ENCODE results near the gene KMT2D.
A peak's percentile ranks its signal among the peaks of the same experiment; 100 is the strongest.

Gene KMT2D, protein sequence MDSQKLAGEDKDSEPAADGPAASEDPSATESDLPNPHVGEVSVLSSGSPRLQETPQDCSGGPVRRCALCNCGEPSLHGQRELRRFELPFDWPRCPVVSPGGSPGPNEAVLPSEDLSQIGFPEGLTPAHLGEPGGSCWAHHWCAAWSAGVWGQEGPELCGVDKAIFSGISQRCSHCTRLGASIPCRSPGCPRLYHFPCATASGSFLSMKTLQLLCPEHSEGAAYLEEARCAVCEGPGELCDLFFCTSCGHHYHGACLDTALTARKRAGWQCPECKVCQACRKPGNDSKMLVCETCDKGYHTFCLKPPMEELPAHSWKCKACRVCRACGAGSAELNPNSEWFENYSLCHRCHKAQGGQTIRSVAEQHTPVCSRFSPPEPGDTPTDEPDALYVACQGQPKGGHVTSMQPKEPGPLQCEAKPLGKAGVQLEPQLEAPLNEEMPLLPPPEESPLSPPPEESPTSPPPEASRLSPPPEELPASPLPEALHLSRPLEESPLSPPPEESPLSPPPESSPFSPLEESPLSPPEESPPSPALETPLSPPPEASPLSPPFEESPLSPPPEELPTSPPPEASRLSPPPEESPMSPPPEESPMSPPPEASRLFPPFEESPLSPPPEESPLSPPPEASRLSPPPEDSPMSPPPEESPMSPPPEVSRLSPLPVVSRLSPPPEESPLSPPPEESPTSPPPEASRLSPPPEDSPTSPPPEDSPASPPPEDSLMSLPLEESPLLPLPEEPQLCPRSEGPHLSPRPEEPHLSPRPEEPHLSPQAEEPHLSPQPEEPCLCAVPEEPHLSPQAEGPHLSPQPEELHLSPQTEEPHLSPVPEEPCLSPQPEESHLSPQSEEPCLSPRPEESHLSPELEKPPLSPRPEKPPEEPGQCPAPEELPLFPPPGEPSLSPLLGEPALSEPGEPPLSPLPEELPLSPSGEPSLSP (N-terminal part only)

DNA sequence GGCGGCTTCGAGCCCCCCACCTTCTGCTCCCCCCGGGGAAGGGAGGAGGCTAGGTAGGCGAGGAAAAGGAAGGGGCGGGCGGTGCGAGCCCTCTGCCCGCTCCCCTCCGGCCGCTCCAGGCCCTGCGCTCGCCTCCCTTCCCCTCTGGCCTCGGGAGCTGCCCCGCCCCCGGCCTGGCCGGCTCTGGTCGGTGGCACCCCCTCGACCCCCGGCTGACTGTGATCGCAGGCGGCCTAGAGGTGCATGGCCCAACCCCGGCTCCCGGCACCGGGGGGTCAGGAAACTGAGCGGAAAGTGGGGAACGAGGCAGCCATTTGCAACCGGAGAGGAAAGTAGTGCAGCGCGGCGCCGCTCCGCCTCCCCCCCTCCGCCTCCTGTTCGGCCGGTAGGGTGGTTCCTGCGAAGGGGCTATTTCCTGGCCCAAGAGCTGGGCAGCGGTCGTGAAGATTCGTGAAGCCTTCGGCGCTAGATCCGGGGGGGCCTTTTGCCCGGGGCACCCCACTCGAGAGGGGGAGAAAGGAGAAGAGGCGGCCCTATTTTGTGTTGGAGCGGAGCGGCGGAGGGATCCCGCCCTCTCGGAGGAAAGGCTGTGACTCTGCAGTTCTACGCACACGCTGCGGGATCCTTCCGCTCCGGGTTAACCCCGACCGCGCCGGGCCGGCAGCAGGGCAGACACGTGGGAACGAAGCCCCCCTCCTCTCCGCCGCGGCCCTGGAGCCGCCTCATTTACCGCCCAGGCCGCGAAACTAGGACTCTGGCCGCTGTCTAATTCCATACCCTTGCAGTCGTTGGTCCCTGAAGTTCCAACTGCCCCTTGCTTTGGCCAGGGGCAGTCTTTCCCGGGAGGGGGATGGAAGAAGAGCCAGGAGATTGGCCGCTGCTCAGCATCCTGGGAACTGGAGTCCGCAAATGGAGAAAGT, at the start of gene KMT2D:
TSS of gene KMT2D (minus strand) at position 558 of the 920 bp plus-strand sequence. CDS start 5,470 bp downstream, outside the sequence.
- DNase-seq (ENCODE audit: low read depth in 2 of 2): peak; percentile 83 to 86

DNA sequence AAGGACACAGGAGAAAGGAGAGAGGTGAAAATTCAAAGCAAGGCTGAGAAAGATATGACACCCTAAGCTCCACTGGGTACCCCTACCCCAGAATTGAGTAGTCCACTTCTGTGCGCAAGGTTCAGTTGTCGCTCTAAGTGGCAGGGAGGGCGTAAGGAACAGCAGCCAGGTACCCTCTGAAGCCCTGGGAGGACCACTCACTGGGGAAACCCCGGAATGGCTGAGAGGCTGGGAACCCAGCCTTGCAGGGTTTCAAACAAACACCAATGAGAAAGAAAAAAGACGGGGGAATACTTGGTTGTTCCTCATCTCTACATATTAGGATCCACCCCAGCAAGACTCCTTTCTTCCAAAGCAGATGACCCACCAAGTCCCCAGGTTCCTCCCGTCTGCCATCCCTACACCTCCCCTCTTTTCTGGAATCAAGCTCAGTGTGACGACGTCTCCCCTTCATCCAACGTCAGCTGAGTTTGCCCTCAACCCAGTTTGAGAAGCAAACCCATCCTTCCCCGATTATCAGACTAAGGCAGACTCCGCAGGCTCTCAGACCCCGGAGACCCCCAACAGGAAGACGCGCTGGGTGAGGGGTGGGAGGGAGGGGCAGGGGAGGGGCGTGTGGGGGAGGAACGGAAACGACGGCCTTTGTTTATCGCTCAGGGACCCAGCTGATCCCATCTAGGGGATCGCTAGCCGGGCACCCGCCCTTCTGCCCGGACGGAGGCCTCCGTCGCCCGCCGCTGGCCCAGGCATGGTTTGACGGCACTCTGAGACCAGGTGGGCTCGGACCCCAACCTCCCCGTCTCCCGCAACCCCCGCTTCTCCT, 49.3 kb upstream of the KMT2D start:
- DNase-seq (ENCODE audit: low read depth in 2 of 2): no peak

DNA sequence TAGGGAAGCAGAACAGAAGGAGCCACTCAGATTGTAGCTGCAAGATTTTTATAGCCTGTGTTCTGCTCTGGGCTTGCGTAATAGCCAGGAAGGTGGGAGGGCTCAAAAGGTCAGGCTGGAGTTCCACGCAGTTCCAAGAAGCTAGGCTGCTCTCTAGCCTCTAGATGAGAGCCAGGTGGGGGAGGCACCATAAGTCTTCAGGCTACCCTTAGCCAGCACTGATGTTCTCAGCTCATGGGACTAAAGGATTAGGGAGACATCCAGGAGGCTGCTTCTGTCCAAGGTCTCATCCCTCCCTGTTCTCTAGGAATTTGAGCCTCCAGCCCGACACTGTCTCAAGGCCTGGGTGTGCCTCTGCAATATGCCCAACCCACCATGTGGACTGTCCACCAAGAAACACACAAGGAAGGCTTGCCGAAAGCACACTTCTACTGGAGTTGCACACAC, 48.4 kb upstream of the KMT2D start:
- DNase-seq (ENCODE audit: low read depth in 2 of 2): no peak

DNA sequence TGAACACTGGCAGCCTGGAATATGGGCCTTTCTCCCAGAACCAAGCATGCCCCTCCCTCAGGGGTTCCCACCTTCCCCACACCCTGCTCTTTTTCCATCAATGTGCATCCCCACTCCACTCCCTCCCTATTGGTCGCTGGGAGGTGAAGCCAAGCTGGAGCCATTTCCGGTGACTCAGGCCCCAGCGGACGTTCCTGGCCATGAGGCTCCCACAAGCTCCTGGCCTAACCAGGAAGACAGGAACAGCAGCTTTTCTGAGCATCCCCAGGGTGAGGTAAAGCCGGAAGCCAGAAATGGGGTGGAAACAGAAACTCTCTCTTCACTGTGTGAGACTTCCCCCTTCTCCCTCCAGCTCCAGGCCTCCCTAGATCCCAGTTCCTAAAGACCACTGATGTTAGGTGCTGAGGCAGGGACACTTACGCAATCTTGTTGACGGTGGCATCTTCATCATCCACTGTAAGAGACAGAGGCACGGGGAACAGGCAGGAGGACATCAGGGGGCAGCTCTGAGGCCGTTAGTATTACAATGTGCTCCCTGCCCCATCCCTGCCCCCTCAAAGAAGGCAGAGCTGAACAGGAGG, 45.0 kb upstream of the KMT2D start:
- no peak for DNase-seq (ENCODE audit: low read depth in 2 of 2)

DNA sequence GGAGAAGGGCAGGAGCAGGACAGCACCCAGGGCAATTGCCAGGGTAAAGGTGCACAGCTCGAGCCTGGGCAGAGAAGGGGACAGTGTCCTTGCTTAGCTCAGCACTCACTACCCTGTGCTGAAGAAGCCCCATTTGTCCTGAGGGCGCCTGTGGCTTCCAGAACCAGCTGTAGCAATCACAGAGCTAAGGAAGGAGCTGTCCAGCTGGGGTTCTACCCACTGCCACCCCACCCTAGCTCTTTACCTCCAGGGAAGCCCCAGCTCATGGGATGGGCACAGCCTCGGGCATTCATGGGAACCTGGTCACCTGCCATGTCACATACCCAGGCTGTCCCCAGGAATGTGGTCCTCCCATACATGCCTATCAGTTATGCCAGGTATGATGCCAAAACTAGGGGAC, 44.2 kb upstream of the KMT2D start:
- no peak for DNase-seq (ENCODE audit: low read depth in 2 of 2)

DNA sequence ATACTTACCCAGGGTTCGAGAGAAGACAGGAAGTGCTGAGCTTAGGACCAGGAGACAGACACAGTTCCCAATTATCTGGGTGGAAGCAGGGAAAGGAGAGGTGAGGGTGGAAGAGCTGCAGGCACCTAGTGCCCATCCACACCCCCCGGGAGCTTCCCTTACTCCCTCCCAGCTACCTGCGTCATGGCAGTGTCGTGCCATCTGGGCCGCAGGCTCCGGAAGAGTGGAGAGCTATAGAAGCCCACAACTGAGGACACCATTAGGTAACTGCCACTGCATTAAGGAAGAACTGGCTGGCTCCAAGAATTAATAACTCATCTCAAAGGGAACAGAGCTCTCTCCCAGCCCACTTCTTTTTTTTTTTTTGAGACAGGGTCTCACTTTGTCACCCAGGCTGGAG, 39.8 kb upstream of the KMT2D start:
- DNase-seq (ENCODE audit: low read depth in 2 of 2): no peak

DNA sequence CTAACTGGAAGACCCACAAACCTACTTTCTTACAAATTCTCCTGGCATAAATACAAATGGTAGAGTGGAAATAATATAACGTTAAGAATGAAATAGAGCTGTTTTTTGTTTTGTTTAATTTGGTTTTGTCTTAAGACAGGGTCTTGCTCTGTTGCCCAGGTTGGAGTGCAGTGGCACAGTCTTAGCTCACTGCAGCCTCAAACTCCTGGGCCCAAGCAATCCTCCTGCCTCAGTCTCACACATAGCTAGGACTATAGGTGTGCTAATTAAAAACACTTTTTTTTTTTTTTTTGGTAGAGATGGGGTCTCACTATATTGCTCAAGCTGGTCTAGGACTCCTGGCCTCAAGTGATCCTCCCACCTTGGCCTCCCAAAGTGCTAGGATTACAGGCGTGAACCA, 38.1 kb upstream of the KMT2D start:
- DNase-seq (ENCODE audit: low read depth in 2 of 2): no peak

DNA sequence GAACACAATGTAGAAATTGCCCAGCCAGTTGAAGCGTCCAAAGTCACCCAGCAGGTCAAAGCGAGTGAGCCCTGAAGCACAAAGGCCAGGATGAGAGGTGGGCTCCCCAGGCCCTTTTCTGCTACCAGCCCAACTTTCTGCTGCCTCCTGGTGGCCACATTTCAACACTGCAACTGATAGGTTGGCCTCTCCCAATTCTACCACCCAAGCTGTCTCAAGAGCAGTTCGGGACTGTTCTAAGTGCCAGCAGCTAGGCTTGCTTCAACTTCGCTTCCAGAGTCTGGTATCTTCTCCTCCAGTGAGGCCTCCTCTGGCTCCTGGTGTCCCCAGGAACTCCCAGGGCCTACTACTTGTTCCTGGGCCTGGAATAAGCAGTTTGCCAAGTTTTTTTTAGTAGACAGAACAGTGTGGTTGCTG, 37.4 kb upstream of the KMT2D start:
- DNase-seq (ENCODE audit: low read depth in 2 of 2): peak; percentile 39 to 54

DNA sequence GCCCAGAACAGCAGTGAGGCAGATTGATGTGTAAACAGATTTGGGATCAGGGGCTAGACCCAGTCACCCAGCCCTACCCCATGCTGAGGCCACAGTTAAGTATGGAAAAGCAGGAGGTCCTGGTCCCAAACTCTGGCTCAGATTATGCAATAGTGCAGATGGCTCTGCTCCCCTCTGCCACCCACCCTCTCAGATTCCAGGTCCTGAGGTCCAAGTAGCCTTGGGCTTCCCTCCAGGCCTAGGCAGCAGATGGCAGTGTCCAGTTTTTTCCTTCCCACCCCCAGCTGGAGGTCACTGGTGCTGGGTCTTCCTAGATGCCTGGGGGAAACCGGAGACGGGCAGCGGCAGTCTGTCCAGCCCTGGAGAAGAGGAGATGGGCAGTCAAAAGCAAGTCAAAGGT, 36.8 kb upstream of the KMT2D start:
- no peak for DNase-seq (ENCODE audit: low read depth in 2 of 2)

DNA sequence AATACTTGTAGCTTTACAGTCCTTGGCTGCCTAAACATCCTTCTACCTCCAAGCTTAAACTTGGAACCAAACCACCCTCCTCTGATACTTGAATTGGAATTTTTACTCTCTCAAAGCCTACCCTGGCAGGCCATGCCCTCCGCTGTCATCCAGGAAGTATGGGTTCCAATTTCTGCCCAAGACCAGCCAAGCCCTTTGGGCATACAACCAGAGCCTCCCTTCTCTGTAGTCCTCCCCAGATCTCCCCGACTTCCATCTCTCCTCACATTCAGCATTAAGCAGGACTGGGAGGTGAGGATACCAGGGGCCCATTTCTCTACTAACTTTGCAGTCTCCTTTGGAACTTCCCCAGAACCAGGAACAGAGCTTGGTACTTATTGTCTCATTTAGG, 34.4 kb upstream of the KMT2D start:
- no peak for DNase-seq (ENCODE audit: low read depth in 2 of 2)

DNA sequence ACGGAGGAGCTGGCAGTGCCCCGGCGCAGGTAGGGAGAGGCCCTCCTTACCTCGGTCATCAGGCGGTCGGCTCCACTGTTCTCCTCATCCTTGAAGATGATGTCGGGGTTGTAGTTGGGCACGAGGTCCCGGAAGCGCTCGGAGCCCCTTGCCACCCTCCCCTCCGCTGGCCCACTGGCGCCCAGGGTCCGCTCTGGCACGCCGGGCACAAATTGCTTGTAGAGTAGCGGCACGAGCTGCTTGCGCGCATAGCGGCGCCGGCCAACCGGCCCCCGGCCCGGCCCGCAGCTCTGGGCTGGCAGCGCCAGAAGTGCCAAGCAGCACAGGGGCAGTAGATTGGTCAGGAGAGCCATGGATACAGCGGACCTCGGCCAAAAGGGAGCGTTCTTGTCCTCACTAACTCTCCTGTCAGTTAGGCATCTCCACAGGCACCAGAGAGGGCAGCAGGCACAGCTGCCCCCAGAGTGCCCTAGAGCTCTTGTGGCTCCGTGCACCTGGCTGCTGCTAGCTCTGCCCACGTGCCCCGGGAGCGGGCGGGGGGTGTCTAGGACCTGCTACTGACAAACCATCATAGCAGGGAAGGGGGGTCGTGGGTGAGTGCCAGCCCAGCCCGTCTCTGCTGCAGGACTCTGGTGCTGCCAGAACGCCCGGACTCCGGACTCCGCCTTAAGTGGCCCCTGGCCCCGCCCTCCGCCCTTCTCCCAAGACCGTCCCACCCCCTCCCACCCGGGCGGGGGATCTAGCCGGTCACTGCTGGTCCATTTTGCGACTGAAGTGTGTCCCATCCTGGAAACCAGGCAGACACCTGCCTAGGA, 33.8 kb upstream of the KMT2D start, which contains the start of gene DHH:
TSS of gene DHH (minus strand) at position 642 of the 815 bp plus-strand sequence. CDS start at position 353, 289 bp downstream.
- DNase-seq (ENCODE audit: low read depth in 2 of 2): no peak

DNA sequence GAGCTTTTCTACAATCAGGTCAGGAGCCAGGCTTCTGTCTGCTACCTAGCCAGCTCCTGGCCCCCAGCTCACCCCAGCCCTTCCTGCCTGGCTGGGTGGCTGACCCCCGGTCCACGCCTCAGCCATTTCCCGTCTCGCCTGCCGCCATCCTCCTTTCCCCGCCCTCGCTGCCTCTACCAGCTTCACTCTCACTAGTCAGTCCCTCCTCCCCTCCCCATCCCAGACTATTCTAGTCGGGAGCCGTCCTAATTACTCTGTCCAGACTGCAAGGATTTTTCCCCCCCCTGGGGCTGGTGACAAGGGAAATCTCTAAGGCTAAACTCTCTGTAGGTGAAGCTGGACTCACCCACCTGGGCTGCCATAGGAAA, 33.2 kb upstream of the KMT2D start:
- DNase-seq (ENCODE audit: low read depth in 2 of 2): no peak

DNA sequence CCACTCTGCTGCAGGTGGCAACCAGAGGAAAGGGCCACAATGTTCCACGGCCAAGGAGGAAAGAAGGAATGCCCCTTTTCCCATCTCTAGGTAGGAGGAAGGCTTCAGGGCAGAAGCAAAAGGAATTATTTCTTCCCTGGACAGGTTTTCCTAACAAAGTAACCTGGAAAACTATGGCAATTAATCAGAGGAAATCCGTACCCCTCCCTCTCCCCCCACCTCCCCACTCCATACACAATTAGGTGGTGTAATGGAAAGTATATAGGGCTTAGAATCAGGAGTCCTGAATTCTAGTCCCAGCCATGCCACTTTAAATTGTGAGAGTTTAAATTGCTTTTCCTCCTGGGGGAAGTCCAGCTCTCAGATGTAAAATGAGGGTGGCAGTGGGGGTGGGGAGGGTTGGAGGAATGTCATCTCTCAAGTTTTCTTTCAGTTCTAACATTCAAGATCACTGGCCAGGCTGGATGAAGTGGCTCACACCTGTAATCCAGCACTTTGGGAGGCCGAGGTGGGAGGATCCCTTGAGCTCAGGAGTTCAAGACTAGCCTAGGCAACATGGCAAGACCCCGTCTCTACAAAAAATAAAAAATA, 32.3 kb upstream of the KMT2D start:
- no peak for DNase-seq (ENCODE audit: low read depth in 2 of 2)

DNA sequence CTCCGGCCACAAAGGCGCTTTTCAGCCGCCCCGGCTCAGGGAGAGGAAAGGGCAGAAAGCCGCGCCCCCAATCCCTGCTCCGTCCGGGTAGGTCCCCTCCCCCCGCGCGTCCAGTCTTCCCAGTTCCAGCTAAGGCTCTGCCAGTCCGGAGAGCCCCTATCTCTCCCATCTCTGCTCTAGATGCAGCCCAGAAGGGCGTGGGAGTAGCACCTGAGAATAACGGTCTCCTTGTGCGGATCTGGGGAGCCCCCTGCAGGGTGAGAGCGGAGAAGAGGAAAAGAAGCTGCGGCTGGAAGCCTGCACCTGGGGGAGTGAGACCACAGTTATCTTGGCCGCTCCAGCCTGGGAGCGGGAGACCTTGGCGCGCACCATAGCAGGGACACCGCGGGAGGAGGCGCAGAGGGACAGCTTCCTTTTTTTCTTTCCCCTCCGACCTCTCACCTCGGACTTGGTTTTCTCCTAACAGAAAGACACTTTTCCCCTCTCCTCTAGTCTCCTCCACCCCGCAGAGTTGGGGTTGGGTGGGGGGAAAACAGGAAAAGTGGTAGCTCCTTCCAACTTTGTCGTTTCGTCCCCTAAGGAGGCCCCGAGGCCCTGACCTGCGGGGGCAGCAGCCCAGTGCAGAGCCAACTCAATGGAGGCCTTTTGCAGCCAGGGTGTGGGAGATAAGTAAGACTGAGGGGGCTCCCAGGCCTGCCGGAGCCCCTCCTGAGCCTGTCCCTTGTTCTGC, 31.7 kb upstream of the KMT2D start:
- peak; percentile 48 to 55 for DNase-seq (ENCODE audit: low read depth in 2 of 2)

DNA sequence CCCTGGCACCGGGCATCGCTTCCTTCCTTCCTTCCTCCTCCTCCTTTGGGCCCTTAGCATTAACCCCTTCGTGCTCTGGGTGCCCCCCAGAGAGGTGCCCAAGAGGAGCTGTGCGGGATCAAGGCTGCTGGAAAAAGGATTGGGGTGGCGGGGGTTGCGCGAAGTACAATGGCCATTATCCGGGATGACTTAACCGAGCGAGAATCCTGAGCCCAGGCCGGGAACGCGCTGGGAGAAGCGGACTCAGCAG, 31.2 kb upstream of the KMT2D start:
- DNase-seq (ENCODE audit: low read depth in 2 of 2): no peak

DNA sequence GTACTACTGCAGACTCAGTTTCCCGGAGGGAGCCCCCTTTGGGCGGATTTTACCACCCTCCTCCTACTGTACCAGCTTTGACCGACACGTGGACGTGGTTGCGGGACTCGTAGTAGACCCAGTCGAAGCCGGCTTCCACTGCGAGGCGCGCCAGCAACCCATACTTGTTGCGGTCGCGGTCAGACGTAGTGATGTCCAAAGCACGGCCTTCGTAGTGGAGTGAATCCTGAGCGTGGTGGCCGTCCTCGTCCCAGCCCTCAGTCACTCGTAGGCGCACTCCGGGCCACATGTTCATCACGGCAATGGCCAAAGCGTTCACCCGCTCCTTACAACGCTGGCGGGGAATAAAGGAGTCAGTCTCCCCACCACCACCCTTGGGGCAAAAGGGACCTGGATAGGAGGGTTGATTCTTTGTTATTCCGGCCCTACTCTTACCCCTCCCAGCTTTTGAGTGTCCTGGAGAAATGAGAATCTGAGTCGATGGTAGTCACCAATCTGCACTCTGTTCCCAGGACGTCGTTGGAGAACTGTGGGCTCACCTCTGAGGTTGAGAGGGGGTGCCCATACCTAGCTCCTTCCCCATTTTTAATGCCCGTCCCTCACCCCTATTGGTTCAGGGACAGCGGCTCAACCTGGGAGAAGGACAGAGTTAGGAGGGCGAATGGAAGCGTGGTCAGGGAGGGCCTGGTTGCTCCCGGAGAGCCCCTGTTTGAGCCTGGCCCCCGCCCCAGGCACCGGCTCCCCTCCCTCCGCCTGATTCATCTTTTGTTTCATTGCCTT, 30.7 kb upstream of the KMT2D start:
- no peak for DNase-seq (ENCODE audit: low read depth in 2 of 2)

DNA sequence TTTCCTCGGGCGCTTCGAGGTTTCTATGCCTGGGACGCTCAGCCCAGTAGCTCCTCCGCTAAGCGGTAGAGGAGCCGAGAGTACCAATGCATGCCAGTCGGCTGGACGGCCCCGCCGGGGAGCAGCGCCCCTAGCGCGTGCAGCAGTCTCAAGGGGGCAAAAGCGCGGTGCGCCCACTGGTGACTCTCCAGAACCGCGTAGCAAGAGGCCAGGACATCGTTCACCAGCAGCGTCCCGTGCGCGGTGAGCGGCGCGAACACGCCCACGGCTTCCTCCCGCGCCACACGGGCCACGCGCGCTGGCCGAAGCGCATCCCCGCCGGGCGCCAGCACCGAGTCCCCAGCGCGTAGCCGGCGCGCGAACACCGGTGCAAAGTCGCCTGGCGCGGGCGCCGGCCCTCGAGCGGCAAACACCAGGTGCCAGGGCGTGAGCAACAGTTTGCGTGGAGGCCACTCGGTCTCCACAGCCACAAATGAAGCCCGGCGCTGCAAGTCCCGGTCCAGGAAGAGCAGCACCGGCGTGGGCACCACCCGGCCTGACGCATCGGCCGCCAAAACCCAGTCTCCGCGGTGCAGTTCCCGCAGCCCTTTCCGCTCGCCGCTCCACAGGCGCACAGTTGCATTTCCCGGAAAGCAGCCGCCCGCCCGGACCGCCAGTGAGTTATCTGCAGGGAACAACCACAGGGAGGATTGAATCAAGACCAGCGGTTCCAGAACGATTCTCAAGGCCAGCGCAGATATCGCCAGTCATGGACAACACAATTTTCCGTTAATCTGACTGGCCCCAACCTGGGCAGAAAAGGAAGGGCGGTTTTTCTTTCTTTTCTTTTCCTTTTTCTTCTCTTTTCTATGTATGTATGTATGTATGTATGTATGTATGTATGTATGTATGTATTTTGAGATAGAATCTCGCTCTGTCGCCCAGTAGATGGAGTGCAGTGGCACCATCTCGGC, 29.5 kb upstream of the KMT2D start:
- no peak for DNase-seq (ENCODE audit: low read depth in 2 of 2)

Data from activated CD4-positive, alpha-beta T cell treated with anti-CD3 and anti-CD28 coated beads for 24 hours (primary cell).